Measurements from ENCODE around the gene ITGA8.

ITGA8 gene

DNA sequence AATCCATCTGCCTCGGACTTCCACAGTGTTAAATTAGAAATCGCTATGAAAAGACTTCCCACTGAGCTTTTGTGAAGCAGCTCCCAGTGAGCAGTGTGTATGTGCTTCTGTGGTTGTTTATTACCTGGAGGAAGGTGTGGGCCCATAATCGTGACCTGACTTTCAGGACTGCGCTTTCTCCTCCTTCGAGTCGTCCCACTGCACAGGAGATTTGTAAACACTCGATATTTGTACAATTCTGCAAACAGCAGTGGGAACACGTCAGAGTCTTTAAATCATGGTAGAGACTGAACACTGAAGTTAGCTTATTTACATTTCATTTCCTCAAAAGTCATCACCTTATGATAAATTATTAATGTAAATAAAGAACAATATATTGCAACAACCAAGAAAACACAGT lies 171.4 kb downstream of the ITGA8 start:
- Histone ChIP-seq H3K9ac (ENCODE audit: low read length) (no peak overlapping the region), H3K27me3 (ENCODE audit: low read depth, low read length) (no peaks in the 10 kb centered on the region), H3K79me2 (ENCODE audit: low read length) (no peaks in the 10 kb centered on the region), H3K4me3 (ENCODE audit: low read length) (no peak overlapping the region), H2AFZ (ENCODE audit: low read depth, low read length) (no peak overlapping the region), H3K4me2 (ENCODE audit: low read length) (no peak overlapping the region), H4K20me1 (ENCODE audit: insufficient read depth, low read length) (no peaks in the 10 kb centered on the region), H3K9me3 (ENCODE audit: insufficient read depth, low read length) (no peaks in the 10 kb centered on the region), H3K36me3 (replicated peaks; ENCODE audit: low read depth, low read length) (no peaks in the 10 kb centered on the region), H3K27ac (ENCODE audit: low read length) (no peak overlapping the region), H3K4me1 (ENCODE audit: low read length) (no peaks in the 10 kb centered on the region)
- TF ChIP-seq, protein P1, sequence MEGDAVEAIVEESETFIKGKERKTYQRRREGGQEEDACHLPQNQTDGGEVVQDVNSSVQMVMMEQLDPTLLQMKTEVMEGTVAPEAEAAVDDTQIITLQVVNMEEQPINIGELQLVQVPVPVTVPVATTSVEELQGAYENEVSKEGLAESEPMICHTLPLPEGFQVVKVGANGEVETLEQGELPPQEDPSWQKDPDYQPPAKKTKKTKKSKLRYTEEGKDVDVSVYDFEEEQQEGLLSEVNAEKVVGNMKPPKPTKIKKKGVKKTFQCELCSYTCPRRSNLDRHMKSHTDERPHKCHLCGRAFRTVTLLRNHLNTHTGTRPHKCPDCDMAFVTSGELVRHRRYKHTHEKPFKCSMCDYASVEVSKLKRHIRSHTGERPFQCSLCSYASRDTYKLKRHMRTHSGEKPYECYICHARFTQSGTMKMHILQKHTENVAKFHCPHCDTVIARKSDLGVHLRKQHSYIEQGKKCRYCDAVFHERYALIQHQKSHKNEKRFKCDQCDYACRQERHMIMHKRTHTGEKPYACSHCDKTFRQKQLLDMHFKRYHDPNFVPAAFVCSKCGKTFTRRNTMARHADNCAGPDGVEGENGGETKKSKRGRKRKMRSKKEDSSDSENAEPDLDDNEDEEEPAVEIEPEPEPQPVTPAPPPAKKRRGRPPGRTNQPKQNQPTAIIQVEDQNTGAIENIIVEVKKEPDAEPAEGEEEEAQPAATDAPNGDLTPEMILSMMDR (IDR thresholded peaks at IDR 0.05; ENCODE audit: low read depth, low read length): no peak
- no peak for TF ChIP-seq EZH2phosphoT487 (IDR thresholded peaks at IDR 0.05; ENCODE audit: low read depth)

DNA sequence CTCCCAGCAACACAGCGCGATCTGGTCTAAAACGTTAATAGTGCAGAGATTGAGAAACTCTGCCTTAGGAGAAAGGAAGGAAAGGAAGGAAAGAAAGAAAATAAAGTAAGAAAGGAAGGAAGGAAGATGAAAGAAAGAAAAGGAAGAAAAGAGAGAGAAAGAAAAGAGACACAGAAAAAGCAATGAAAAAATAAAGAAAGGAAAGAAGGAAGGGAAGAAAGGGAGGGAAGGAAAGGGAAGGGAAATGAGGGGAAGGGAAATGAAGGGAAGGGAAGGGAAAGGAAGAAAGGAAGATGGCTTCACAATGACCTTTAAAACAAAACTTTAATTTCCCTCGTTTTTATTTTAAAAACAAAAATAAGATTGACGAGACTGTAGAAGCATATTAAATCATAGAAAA lies 173.1 kb downstream of the ITGA8 start:
- Histone ChIP-seq H4K20me1 (ENCODE audit: insufficient read depth, low read length) (no peaks in the 10 kb centered on the region), H3K27me3 (ENCODE audit: low read depth, low read length) (no peaks in the 10 kb centered on the region), H3K27ac (ENCODE audit: low read length) (no peak overlapping the region), H3K4me1 (ENCODE audit: low read length) (no peaks in the 10 kb centered on the region), H3K36me3 (replicated peaks; ENCODE audit: low read depth, low read length) (no peaks in the 10 kb centered on the region), H3K9ac (ENCODE audit: low read length) (no peak overlapping the region), H3K4me3 (ENCODE audit: low read length) (no peak overlapping the region), H3K4me2 (ENCODE audit: low read length) (no peak overlapping the region), H3K79me2 (ENCODE audit: low read length) (no peaks in the 10 kb centered on the region), H3K9me3 (ENCODE audit: insufficient read depth, low read length) (no peaks in the 10 kb centered on the region), H2AFZ (ENCODE audit: low read depth, low read length) (no peak overlapping the region)
- TF ChIP-seq, protein P1 (IDR thresholded peaks at IDR 0.05; ENCODE audit: low read depth, low read length): no peak
- no peak for TF ChIP-seq EZH2phosphoT487 (IDR thresholded peaks at IDR 0.05; ENCODE audit: low read depth)

DNA sequence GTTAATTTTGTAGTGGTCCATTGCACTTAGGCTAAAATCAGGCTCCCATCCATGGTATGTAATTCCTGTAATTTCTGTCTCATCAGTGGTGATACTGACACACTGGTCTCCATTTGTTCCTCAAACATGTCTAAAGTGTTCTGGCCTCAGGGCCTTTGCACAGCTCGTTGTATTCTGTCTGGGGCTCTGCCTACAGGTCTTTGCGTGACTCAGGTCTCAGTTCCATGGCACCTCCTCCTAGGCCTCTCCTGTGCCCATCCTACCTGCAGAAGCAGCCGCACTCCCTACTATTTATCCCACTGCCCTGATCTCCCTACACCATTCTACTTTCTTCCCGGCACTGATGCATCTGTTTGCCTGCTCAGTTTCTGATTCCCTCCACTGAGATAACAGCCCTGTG lies 173.8 kb downstream of the ITGA8 start:
- H3K4me1 ChIP-seq (ENCODE audit: low read length): no peaks in the 10 kb centered on the region
- H3K36me3 ChIP-seq (replicated peaks; ENCODE audit: low read depth, low read length): no peaks in the 10 kb centered on the region
- H3K27ac ChIP-seq (ENCODE audit: low read length): no peak overlapping the region
- H3K27me3 ChIP-seq (ENCODE audit: low read depth, low read length): no peaks in the 10 kb centered on the region
- H3K4me2 ChIP-seq (ENCODE audit: low read length): no peak overlapping the region
- no peaks in the 10 kb centered on the region for H3K9me3 ChIP-seq (ENCODE audit: insufficient read depth, low read length)
- H3K4me3 ChIP-seq (ENCODE audit: low read length): no peak overlapping the region
- TF ChIP-seq EZH2phosphoT487 (IDR thresholded peaks at IDR 0.05; ENCODE audit: low read depth): no peak
- TF ChIP-seq, protein P1 (IDR thresholded peaks at IDR 0.05; ENCODE audit: low read depth, low read length): no peak
- no peaks in the 10 kb centered on the region for H3K79me2 ChIP-seq (ENCODE audit: low read length)
- H4K20me1 ChIP-seq (ENCODE audit: insufficient read depth, low read length): no peaks in the 10 kb centered on the region
- no peak overlapping the region for H3K9ac ChIP-seq (ENCODE audit: low read length)
- H2AFZ ChIP-seq (ENCODE audit: low read depth, low read length): no peak overlapping the region

DNA sequence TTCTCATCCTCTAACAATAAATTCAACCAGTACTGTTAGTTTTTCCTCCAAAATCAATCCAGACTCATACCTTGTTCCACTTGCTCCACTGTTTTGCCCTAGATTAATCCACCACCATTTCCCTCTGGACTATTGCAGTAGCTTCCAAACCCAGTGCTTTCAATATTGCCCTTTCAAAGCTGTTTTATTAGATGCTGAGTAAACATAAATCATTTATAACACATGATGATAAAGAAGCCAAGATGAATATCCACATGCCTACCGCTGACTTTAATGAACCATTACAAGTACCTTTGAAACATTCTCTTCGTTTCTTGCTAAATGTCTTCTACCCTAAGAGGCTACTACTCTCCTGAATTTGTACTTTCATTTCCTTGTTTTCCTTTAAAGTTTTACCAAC lies 174.5 kb downstream of the ITGA8 start:
- no peaks in the 10 kb centered on the region for H3K9me3 ChIP-seq (ENCODE audit: insufficient read depth, low read length)

More for the DNA sequence above, 174.5 kb downstream of the ITGA8 start:
- Histone ChIP-seq H3K79me2 (ENCODE audit: low read length) (no peaks in the 10 kb centered on the region), H3K27ac (ENCODE audit: low read length) (no peak overlapping the region), H3K4me2 (ENCODE audit: low read length) (no peak overlapping the region), H4K20me1 (ENCODE audit: insufficient read depth, low read length) (no peaks in the 10 kb centered on the region), H3K36me3 (replicated peaks; ENCODE audit: low read depth, low read length) (no peaks in the 10 kb centered on the region), H3K27me3 (ENCODE audit: low read depth, low read length) (no peaks in the 10 kb centered on the region), H3K4me3 (ENCODE audit: low read length) (no peak overlapping the region), H3K4me1 (ENCODE audit: low read length) (no peaks in the 10 kb centered on the region), H2AFZ (ENCODE audit: low read depth, low read length) (no peak overlapping the region), H3K9ac (ENCODE audit: low read length) (no peak overlapping the region)
- TF ChIP-seq, protein P1 (IDR thresholded peaks at IDR 0.05; ENCODE audit: low read depth, low read length): no peak
- no peak for TF ChIP-seq EZH2phosphoT487 (IDR thresholded peaks at IDR 0.05; ENCODE audit: low read depth)
